HEK293 (cell line): ENCODE measurements around the gene TIGIT.

Source experiments
- CTCF ChIP-seq: fragments of 450-650 bp; formaldehyde crosslinking; IDR thresholded peaks from 2 replicates; pipeline ENCODE4 v1.5.1; 2016; ENCODE audit warnings: missing biosample characterization, missing genetic modification characterization
- PRDM1 ChIP-seq: fragments of 450-650 bp; formaldehyde crosslinking; IDR thresholded peaks from 2 replicates; pipeline ENCODE4; 2016; ENCODE audit warnings: missing biosample characterization, missing genetic modification characterization
- YY1 ChIP-seq: fragments of 450-650 bp; formaldehyde crosslinking; IDR thresholded peaks from 2 replicates; pipeline ENCODE4 v1.5.1; 2018; ENCODE audit warnings: missing biosample characterization, missing genetic modification characterization
- ZBTB26 ChIP-seq: fragments of 450-650 bp; formaldehyde crosslinking; optimal IDR thresholded peaks from 2 replicates; pipeline ENCODE3; 2016; ENCODE audit warnings: missing biosample characterization, mild to moderate bottlenecking, missing genetic modification characterization
- ZNF280D ChIP-seq: fragments of 450-650 bp; formaldehyde crosslinking; IDR thresholded peaks from 2 replicates; pipeline ENCODE4 v1.5.1; 2016; ENCODE audit warnings: missing biosample characterization, missing genetic modification characterization
- ZNF324 ChIP-seq: fragments of 450-650 bp; formaldehyde crosslinking; IDR thresholded peaks from 2 replicates; pipeline ENCODE4 v1.5.1; 2016; ENCODE audit warnings: missing biosample characterization, missing genetic modification characterization

- TF ChIP-seq CTCF (tag by site-specific recombination) (no peak), PRDM1 (tag by site-specific recombination) (no peak), ZNF280D (tag by site-specific recombination) (no peak), ZNF324 (tag by site-specific recombination) (no peak), YY1 (no peak), ZBTB26 (tag by site-specific recombination) (no peak)
Measured at GRCh38 chr3:114350271-114350670, 56.4 kb downstream of the TIGIT start.
